Activated CD4-positive, alpha-beta T cell treated with anti-CD3 and anti-CD28 coated beads for 24 hours (primary cell): Measurements from ENCODE around the gene DNAH14.
"Not testable (repeated sequence)": the region's sequence is repeated elsewhere in the genome, so short reads cannot be mapped to it uniquely, and the experiment has no call there.

Source experiments
- DNase-seq, 2 donors: peaks; one replicate each; pipeline ENCODE4 v3.0.0-alpha.2; 2020; ENCODE audit warnings: low read depth in 2 of 2

The DNAH14 gene

DNA sequence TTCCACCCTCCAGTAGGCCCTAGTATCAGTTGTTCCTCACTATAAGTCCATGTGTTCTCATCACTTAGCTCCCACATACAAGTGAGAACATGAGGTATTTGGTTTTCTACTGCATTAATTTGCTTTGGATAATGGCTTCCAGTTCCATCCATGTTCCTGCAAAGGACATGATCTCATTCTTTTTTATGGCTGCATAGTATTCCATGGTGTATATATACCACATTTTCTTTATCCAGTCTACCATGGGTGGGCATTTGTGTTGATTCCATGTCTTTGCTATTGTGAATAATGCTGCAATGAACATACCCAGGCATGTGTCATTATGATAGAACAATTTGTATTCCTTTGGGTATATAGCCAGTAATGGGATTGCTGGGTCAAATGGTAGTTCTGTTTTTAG lies 218.3 kb downstream of the DNAH14 start:
- not testable (repeated sequence) for DNase-seq

DNA sequence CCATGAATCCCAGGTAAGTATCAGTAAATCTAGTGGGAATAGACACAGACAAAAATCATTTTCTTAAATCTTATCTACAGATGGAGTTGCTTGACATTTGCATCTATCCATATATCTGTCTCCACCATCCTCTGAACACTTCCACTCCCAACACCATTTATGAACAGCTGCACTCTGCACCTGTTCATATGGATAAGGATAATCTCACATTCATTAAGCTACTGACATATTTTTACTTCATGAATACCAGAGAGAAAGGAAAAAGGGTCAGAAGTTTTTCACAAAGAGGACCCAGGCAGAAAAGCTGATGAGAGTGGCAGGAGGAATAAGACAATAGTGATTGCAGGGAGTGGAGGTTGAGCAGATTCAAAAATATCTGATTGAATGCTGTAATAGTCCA lies 222.6 kb downstream of the DNAH14 start:
- DNase-seq, result no peak

- no peak for DNase-seq
Observed at GRCh38 chr1:225155555-225155954, 226.1 kb downstream of the DNAH14 start.

- no peak for DNase-seq
Observed at GRCh38 chr1:225156254-225156653, 226.8 kb downstream of the DNAH14 start.

DNA sequence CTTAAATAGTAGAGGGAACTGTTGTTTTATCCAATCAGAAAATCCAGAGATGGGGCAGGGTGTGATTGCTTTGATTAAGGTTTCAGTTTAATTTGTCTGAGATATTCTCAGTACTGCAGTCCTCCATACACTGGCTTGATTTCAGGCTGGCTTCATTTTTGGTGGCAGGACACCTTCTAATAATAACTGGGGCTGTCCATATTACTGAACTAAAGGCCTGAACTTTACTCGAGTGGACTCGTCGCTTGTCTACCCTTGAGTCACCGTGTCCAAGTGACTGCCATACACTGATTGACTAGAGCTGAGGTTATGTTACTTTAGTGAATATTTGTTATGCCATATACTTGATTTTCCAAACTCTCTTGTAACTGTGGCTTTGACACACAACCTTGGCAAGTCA lies 228.8 kb downstream of the DNAH14 start:
- no peak for DNase-seq

- DNase-seq, result no peak
Observed at GRCh38 chr1:225159793-225160192, 230.3 kb downstream of the DNAH14 start.

DNA sequence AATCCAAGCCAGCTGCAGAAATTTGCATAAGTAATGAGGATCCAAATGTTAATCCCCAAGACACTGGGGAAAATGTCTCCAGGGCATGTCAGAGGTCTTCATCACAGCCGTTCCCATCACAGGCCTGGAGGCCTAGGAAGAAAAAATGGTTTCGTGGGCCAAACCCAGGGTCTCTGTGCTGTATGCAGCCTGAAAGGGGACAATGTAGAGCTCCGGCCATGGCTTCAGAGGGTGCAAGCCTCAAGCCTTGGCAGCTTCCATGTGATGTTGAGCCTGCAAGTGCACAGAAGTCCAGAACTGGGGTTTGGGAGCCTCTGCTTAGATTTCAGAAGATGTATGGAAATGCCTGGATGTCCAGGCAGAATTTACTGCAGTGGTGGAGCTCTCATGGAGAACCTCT lies 247.9 kb downstream of the DNAH14 start:
- DNase-seq, result not testable (repeated sequence)

GRCh38 chr1:225179686-225180085 lies 250.2 kb downstream of the DNAH14 start:
- no peak for DNase-seq

GRCh38 chr1:225182716-225183115 lies 253.2 kb downstream of the DNAH14 start:
- DNase-seq, result no peak

GRCh38 chr1:225191199-225191753 lies 261.8 kb downstream of the DNAH14 start:
- DNase-seq, result no peak

GRCh38 chr1:225201447-225201846 lies 272.0 kb downstream of the DNAH14 start:
- DNase-seq, result no peak

GRCh38 chr1:225207791-225208190 lies 278.3 kb downstream of the DNAH14 start:
- DNase-seq, result no peak

GRCh38 chr1:225209153-225209552 lies 279.7 kb downstream of the DNAH14 start:
- no peak for DNase-seq

DNA sequence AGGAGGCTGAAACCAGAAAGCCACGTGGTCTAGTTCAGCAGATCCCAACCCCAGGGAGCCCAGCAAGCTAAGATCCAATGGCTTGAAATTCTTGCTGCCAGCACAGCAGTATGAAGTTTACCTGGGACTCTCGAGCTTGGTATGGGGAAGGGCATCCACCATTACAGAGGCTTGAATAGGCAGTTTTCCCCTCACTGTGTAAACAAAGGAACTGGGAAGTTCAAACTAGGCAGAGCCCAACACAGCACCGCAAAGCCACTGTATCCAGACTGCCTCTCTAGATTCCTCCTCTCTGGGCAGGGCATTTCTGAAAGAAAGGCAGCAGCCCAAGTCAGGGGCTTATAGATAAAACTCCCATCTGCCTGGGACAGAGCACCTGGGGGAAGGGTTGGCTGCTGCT lies 280.7 kb downstream of the DNAH14 start:
- not testable (repeated sequence) for DNase-seq

GRCh38 chr1:225211694-225212442 lies 282.4 kb downstream of the DNAH14 start:
- not testable (repeated sequence) for DNase-seq

DNA sequence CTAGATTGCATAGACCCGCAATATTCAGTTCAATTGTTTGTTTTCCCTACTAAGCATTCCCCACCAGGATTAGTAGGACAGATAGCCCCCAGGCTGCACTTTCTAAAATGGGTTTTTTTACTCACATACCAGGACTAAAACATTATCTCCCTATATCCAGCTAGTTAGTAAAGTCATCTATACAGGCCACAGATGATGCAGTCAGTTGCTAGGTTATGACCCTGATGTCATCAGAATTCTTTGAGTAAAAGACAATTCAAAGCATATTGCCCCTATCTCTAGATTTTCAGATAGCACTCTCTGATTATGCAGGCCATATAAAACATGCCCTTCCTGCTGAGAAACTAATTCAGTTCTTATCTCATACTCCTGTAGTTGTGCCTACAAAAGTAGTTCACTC lies 294.8 kb downstream of the DNAH14 start:
- DNase-seq, result no peak

DNA sequence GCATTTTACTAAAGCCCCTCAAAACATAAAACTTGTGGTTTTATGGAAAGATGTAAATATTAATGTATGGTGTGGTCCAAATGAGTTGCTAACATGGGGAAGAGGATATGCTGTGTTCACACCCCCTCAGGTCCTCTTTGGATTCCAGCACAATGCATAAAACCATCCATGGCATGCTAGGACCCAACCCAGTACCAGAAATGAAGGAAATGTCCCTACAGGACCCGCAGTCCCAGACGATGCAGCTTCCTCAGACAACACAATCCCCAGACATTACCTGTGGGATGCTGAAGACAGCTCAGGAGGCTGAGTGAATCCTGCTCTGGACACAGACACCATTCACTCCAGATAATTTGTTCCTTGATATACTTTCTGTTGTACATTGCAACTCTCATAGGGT lies 296.2 kb downstream of the DNAH14 start:
- no peak for DNase-seq

DNA sequence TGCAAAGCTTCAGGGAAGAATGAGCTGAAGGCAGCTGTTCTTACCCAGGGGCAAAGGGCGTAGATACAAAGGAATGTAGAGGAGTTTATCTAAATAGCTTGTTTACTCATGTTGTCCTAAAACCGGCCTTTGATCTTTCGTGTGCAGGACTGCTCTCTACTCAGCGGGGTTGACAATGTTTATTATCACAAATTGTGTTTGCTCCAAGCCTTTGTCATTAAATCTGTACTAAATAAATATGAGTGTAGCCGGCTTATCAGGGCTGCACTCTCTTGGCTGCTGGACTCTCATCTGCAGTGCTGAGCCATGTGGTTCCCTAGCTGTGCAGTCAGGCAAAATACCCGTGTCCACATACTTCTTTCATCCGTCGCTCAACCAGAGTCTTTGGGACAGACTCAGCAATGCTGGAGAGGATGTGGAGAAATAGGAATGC lies 299.4 kb downstream of the DNAH14 start:
- DNase-seq, result no peak

DNA sequence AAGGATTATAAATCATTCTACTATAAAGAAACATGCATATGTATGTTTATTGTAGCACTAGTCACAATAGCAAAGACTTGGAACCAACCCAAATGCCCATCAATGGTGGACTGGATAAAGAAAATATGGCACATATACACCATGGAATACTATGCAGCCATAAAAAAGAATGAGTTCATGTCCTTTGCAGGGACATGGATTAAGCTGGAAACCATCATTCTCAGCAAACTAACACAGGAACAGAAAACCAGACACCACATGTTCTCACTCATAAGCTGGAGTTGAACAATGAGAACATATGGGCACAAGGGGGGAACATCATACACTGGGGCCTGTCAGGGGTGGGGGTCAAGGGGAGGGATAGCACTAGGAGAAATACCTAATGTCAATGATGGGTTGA lies 300.0 kb downstream of the DNAH14 start:
- not testable (repeated sequence) for DNase-seq

- DNase-seq, result no peak
Observed at GRCh38 chr1:225230483-225230882, 301.0 kb downstream of the DNAH14 start.

GRCh38 chr1:225232930-225233329 lies 303.5 kb downstream of the DNAH14 start:
- not testable (repeated sequence) for DNase-seq

- no peak for DNase-seq
Observed at GRCh38 chr1:225242611-225243010, 313.1 kb downstream of the DNAH14 start.

DNA sequence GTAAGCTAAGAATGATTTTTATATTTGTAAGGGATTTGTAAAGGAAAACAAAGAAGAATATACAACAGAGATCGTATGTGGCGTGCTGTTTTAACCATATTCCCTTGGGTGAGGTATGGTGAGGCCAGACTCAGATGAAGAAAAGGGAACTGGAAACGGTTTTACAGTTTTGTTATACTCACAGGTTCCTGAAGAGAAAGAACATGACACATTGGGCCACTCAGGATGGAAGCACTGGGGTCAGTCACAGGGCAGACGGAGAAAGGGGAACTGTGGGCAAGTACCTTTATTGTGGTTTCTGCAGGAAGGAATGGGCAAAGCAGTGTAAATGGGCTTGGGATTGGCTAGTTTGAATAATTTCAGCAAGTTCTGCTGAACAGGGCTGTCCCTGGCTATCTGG lies 321.0 kb downstream of the DNAH14 start:
- no peak for DNase-seq

DNA sequence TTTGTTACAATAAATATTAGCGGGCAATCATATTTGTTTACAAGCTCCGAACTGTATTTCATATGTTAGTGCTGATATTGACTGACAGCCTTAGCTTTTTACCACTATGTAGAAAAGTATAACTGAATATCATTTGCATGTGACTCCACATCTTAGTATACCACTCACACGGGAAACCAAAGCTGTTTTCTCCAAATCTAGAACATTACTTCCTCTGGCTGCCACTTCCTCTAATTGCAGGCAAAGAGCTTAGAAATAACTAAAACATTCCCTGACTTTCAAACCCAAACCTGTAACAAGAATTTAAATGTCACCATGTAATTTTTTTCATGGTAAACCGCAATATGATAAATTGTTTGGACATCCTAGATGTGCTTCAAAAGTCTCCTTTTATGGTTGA lies 323.7 kb downstream of the DNAH14 start:
- DNase-seq, result no peak
